Panc1 (cell line): ENCODE results near the gene PHLPP1. TPM values are rescaled to one million over a fixed set of nuclear protein-coding genes. Genes with fewer than 3 reads are reported as not detected.

Source experiments
- ATAC-seq: fragments of 200-7000 bp; cut with Tn5 transposase; 2 replicates; pipeline ENCODE4 v1.9.1; 2020; ENCODE audit warnings: mild to moderate bottlenecking, moderate library complexity
- BruUV-seq: library from RNA; stranded (reverse); fragments of 400-500 nt; replicated peaks from 2 replicates; lab custom pipeline; 2021; lab: Mats Ljungman, UMichigan
- CTCF ChIA-PET: fragments of 300-600 bp; sonication (Branson Sonifier 250); formaldehyde crosslinking; loops from one replicate; lab custom pipeline; 2022; ENCODE audit warnings: antibody characterized with exemption; lab: Charles Lee
- POLR2A ChIA-PET: fragments of 300-600 bp; sonication (Branson Sonifier 250); formaldehyde crosslinking; loops from one replicate; lab custom pipeline; 2022; ENCODE audit warnings: antibody characterized with exemption; lab: Charles Lee
- DNase-seq: peaks from one replicate; pipeline ENCODE4 v3.0.0-alpha.2; 2010; ENCODE audit warnings: low read depth, low spot score
- H3K27ac ChIP-seq: 2 replicates; pipeline ENCODE4 v1.5.1; 2011; ENCODE audit warnings: mild to moderate bottlenecking, low read length, inconsistent platforms
- H3K27me3 ChIP-seq: fragments of 200-500 bp; sonication (Bioruptor generic); 2 replicates; pipeline ENCODE4 v1.6.0; 2014; ENCODE audit warnings: low read length, inconsistent platforms; ENCODE audit not compliant: control insufficient read depth, insufficient read depth
- H3K36me3 ChIP-seq: fragments of 200-500 bp; sonication (Bioruptor generic); 2 replicates; pipeline ENCODE4 v1.5.1; 2014; ENCODE audit warnings: inconsistent platforms, mild to moderate bottlenecking, low read length, moderate library complexity; ENCODE audit not compliant: control insufficient read depth, insufficient read depth
- H3K4me1 ChIP-seq: 2 replicates; pipeline ENCODE4 v1.5.1; 2011; ENCODE audit warnings: inconsistent platforms, mild to moderate bottlenecking, low read length, moderate library complexity; ENCODE audit not compliant: control insufficient read depth, insufficient read depth
- H3K4me3 ChIP-seq, 2 experiments: 2 replicates each; pipeline ENCODE4 v1.5.1; 2011 to 2012; ENCODE audit warnings: low read depth in 2 of 2, low read length in 2 of 2, mild to moderate bottlenecking in 2 of 2, inconsistent platforms in 1 of 2, moderate library complexity in 1 of 2
- H3K9me3 ChIP-seq: fragments of 200-500 bp; sonication (Bioruptor generic); 2 replicates; pipeline ENCODE4 v1.5.1; 2014; ENCODE audit warnings: low read depth, mild to moderate bottlenecking, inconsistent platforms, low read length, moderate library complexity; ENCODE audit not compliant: control insufficient read depth, insufficient read depth
- CTCF ChIP-seq: fragments of 450-650 bp; IDR thresholded peaks from 2 replicates; pipeline ENCODE4 v1.5.1; 2017; ENCODE audit warnings: mild to moderate bottlenecking
- POLR2AphosphoS5 ChIP-seq: IDR thresholded peaks from 2 replicates; pipeline ENCODE4 v1.6.1; 2012; ENCODE audit warnings: mild to moderate bottlenecking, low read depth, low read length, moderate library complexity
- REST ChIP-seq, 2 experiments: IDR thresholded peaks; 2 replicates each; pipeline ENCODE4 v1.6.1; 2011 to 2012; ENCODE audit warnings: low read depth in 2 of 2, control low read depth in 1 of 2, low read length in 1 of 2, mild to moderate bottlenecking in 1 of 2, moderate library complexity in 1 of 2; ENCODE audit not compliant: insufficient read depth in 1 of 2
- SIN3A ChIP-seq: IDR thresholded peaks from 2 replicates; pipeline ENCODE4 v1.6.1; 2012; ENCODE audit warnings: low read depth, mild to moderate bottlenecking, low read length, moderate library complexity, borderline replicate concordance; ENCODE audit not compliant: insufficient read depth
- TCF7L2 ChIP-seq: IDR thresholded peaks from 2 replicates; pipeline ENCODE4 v1.6.1; 2011; ENCODE audit warnings: mild to moderate bottlenecking, low read depth, low read length, inconsistent platforms
- in situ Hi-C: cut with HindIII; loops from 2 replicates; pipeline ENCODE4 v1.10.0; 2016; ENCODE audit warnings: low sequenced_read_pairs, low pct_unique_long_range_greater_than_20kb
- intact Hi-C: fragments of 100-400 bp; cut with micrococcal nuclease; formaldehyde crosslinking; loops from one replicate; pipeline ENCODE4 v1.10.0; 2022; ENCODE audit not compliant: unreplicated experiment
- total RNA-seq: library from RNA; stranded (reverse); gene quantifications from one replicate; pipeline ENCODE4 v1.2.1, GENCODE V29; 2021; ENCODE audit not compliant: unreplicated experiment

The PHLPP1 gene
- total RNA-seq, 1 experiment from 2014 or later, result 6.3 TPM

GRCh38 chr18:63028380-63028779, 313.0 kb downstream of the PHLPP1 start:
- in situ Hi-C loops (no loop called here), intact Hi-C loops (no loop called here)
- no TSS peak for BruUV-seq
- ChIA-PET POLR2A (no interaction called here), CTCF (interaction anchor here (0.8 kb wide), 1 partner anchor 12 kb away, joined by 6 read pairs; no protein-coding TSS in a partner anchor)
- no peak for TF ChIP-seq TCF7L2
- TF ChIP-seq REST (IDR thresholded peaks at IDR 0.05; ENCODE audit: insufficient read depth in 1 of 2, low read depth in 2 of 2, low read length in 1 of 2), result no peak
- no peak for TF ChIP-seq POLR2AphosphoS5
- no peak for TF ChIP-seq SIN3A
- TF ChIP-seq CTCF, result no peak
- ATAC-seq (no peak), DNase-seq (no peak)
- Histone ChIP-seq H3K36me3 (no peaks in the 10 kb centered on the region), H3K9me3 (no peaks in the 10 kb centered on the region), H3K27me3 (no peaks in the 10 kb centered on the region), H3K4me1 (no peaks in the 10 kb centered on the region), H3K4me3 (no peak overlapping the region), H3K27ac (no peak overlapping the region)

Other genes with a start within 250 kb of the PHLPP1 start
- 18.2 TPM for gene ZCCHC2, start 192.5 kb upstream of the PHLPP1 start, total RNA-seq